RWPE2 (cell line): ENCODE data around the gene SVIL.
"Not testable (repeated sequence)": the region's sequence is repeated elsewhere in the genome, so short reads cannot be mapped to it uniquely, and the experiment has no call there.

Experiments
- ATAC-seq: fragments of 200-7000 bp; cut with Tn5 transposase; 3 replicates; pipeline ENCODE4 v1.9.1; 2021; ENCODE audit warnings: low read depth
- DNase-seq: peaks from one replicate; pipeline ENCODE4 v3.0.0-alpha.2; 2020; ENCODE audit warnings: low spot score
- H3K27ac ChIP-seq: fragments of 450-650 bp; 2 replicates; pipeline ENCODE4 v1.5.1; 2017; ENCODE audit warnings: mild to moderate bottlenecking; ENCODE audit not compliant: poor library complexity, severe bottlenecking
- H3K27me3 ChIP-seq: fragments of 250-450 bp; sonication (Bioruptor Pico); 2 replicates; pipeline ENCODE4 v1.5.1; 2021; ENCODE audit warnings: mild to moderate bottlenecking, moderate library complexity; ENCODE audit not compliant: insufficient read depth, poor library complexity, severe bottlenecking
- H3K36me3 ChIP-seq: fragments of 250-450 bp; sonication (Bioruptor Pico); 2 replicates; pipeline ENCODE4 v1.5.1; 2020; ENCODE audit warnings: low read depth, mild to moderate bottlenecking, moderate library complexity
- H3K4me1 ChIP-seq: fragments of 250-450 bp; sonication (Bioruptor Pico); 2 replicates; pipeline ENCODE4 v1.5.1; 2021; ENCODE audit warnings: mild to moderate bottlenecking, moderate library complexity; ENCODE audit not compliant: insufficient read depth, poor library complexity, severe bottlenecking
- H3K4me3 ChIP-seq: fragments of 250-450 bp; sonication (Bioruptor Pico); 2 replicates; pipeline ENCODE4 v1.5.1; 2021; ENCODE audit warnings: mild to moderate bottlenecking, moderate library complexity; ENCODE audit not compliant: severe bottlenecking
- H3K9me3 ChIP-seq: fragments of 250-450 bp; sonication (Bioruptor Pico); 2 replicates; pipeline ENCODE4 v1.5.1; 2021; ENCODE audit warnings: mild to moderate bottlenecking, moderate library complexity; ENCODE audit not compliant: severe bottlenecking
- TF ChIP-seq, protein P1 (sequence below): fragments of 450-650 bp; IDR thresholded peaks from one replicate; pipeline ENCODE4 v1.5.1; 2017; ENCODE audit warnings: mild to moderate bottlenecking, moderate library complexity; ENCODE audit not compliant: poor library complexity, severe bottlenecking

SVIL gene

DNA sequence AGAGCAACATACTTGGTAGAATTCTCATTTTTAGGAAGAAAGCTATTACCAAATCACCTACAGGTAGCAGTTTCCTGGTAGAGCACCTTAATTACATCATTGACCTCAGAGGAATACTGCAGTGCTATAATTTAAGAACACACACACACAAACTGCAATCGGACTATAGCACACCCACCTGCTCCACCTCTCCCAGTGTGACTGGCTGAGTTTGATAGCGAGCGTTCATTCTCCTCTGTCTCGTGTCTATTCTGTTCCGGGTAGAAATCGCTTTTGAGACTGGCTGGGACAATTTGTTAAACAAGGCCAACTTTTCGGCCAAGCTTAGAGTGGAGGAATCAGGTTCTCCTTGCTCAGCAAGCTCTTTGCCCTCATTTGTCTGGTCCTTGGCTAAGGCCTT lies 110.5 kb downstream of the SVIL start:
- H3K4me1 ChIP-seq: no peaks in the 10 kb centered on the region
- H3K36me3 ChIP-seq: peaks cover 26% of the 10 kb centered on the region
- DNase-seq: no peak
- TF ChIP-seq, protein P1, sequence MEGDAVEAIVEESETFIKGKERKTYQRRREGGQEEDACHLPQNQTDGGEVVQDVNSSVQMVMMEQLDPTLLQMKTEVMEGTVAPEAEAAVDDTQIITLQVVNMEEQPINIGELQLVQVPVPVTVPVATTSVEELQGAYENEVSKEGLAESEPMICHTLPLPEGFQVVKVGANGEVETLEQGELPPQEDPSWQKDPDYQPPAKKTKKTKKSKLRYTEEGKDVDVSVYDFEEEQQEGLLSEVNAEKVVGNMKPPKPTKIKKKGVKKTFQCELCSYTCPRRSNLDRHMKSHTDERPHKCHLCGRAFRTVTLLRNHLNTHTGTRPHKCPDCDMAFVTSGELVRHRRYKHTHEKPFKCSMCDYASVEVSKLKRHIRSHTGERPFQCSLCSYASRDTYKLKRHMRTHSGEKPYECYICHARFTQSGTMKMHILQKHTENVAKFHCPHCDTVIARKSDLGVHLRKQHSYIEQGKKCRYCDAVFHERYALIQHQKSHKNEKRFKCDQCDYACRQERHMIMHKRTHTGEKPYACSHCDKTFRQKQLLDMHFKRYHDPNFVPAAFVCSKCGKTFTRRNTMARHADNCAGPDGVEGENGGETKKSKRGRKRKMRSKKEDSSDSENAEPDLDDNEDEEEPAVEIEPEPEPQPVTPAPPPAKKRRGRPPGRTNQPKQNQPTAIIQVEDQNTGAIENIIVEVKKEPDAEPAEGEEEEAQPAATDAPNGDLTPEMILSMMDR: no peak
- no peaks in the 10 kb centered on the region for H3K9me3 ChIP-seq
- no peak for ATAC-seq
- no peak overlapping the region for H3K4me3 ChIP-seq
- no peak overlapping the region for H3K27ac ChIP-seq
- no peaks in the 10 kb centered on the region for H3K27me3 ChIP-seq

DNA sequence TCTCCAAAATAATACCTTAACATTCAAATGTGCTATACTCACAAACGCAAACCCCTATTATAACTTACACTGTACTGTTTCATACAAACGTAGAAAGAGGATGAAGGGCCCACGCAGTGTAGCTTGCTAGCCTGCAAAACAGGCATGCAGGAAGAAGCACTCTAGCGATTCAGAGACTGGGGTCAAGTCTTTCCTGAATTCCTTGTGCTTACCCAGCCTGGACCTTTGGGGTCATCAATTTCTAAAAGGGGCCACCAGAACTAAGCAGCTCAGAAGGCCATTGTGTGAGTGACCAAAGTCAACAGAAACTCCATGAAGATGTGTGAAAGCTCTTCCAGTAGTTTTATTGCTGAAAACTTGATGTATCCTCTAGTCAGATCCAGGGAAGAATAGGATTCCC lies 111.9 kb downstream of the SVIL start:
- no peaks in the 10 kb centered on the region for H3K27me3 ChIP-seq
- H3K36me3 ChIP-seq: peaks cover 31% of the 10 kb centered on the region

DNA sequence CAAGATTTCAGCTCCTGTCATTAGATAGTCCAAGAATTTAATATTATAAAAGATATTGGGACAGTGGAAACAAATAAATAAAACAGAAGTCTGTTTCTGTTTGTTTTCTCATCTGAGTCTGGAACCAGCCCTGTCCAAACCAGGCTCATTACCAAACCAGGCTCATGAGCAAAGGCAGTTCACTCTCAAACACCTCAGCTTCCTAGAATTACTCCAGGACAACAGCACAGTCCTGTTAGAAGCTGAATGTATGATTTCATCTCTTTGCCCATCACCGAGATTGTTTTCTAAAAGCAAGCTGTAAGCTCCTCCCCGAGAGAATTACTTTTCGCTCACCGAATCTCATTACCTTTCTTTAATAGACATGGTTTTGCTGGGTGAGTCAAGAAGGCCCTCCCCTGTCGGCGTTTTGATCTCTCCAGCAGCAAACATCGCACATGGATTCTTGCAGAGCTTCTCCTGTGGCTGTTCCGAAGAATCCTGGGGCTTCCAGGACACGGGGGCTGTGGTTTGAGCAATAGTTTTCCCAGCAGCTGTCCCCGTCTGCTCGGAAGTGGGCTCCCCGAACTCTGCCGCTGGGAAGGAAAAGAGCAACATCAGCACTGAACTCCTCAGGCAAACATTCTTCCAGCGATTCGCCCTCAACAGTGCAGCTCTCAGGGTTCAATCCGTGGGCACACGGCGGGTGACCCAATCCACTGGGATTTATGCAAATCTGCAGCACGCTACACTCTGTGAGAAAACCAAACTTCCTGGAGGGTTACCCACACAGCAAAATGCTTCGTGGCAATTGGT lies 112.5 kb downstream of the SVIL start:
- Histone ChIP-seq H3K27ac (no peak overlapping the region), H3K36me3 (peaks cover 33% of the 10 kb centered on the region), H3K27me3 (no peaks in the 10 kb centered on the region), H3K9me3 (no peaks in the 10 kb centered on the region), H3K4me1 (no peaks in the 10 kb centered on the region), H3K4me3 (no peak overlapping the region)
- ATAC-seq (no peak), DNase-seq (no peak)
- TF ChIP-seq, protein P1: no peak

More for the DNA sequence above, 111.9 kb downstream of the SVIL start:
- Histone ChIP-seq H3K9me3 (no peaks in the 10 kb centered on the region), H3K4me3 (no peak overlapping the region), H3K27ac (no peak overlapping the region), H3K4me1 (no peaks in the 10 kb centered on the region)
- ATAC-seq: no peak
- no peak for DNase-seq
- TF ChIP-seq, protein P1: no peak

DNA sequence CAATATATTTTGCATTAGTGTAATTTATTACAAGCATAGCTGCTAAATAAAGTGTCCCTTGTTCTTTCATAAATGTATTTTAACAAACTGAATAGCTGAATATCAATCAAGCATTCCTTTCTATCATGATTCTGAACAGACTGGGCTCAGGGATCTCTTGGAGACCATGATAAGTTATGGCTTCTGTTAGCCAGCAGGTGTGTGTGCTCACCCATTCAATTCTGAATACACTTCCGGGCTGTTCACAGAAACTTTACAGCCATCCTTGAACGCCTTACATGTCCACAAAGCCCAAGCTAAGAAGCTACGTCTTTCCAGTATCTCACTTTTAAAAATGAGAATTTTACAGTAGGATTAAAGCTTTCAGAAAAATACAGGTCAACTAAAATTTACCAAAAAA lies 115.1 kb downstream of the SVIL start:
- no peak for ATAC-seq
- Histone ChIP-seq H3K36me3 (peaks cover 29% of the 10 kb centered on the region), H3K4me3 (no peak overlapping the region), H3K9me3 (no peaks in the 10 kb centered on the region), H3K27ac (no peak overlapping the region), H3K4me1 (no peaks in the 10 kb centered on the region), H3K27me3 (no peaks in the 10 kb centered on the region)
- no peak for DNase-seq
- TF ChIP-seq, protein P1: no peak

DNA sequence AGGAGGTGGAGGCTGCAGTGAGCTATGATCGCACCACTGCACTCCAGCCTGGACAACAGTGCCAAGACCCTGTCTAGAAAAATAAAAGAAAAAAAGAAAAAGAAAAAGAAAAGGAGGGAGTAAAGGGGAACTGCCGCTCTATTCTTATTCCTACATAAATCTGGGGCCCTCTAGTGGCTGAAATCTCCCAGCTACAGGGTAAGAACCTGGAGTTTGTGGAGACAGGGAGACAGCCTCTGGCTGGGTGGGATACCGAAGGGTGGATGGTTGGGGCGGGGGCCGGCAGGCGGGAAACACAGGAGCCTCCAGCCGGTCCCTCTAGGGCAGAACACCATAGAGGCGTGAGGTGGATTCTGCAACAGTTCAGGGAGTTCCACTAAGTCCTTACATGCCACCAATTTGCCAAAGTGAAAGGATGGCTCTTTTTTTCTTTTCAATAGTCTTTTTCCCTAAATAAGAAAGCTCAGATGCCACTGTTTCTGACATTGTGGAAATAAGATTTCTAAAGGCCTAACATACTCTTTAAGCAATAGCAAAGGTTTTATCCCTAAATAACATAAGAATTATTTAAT lies 117.3 kb downstream of the SVIL start:
- Histone ChIP-seq H3K36me3 (peaks cover 23% of the 10 kb centered on the region), H3K4me1 (no peaks in the 10 kb centered on the region), H3K4me3 (no peak overlapping the region), H3K27ac (no peak overlapping the region), H3K9me3 (no peaks in the 10 kb centered on the region), H3K27me3 (no peaks in the 10 kb centered on the region)
- TF ChIP-seq, protein P1: peak; percentile 72
- 0 out of 3 replicates have a peak, but pooled peaks have one; percentile 44 for ATAC-seq
- DNase-seq: no peak

DNA sequence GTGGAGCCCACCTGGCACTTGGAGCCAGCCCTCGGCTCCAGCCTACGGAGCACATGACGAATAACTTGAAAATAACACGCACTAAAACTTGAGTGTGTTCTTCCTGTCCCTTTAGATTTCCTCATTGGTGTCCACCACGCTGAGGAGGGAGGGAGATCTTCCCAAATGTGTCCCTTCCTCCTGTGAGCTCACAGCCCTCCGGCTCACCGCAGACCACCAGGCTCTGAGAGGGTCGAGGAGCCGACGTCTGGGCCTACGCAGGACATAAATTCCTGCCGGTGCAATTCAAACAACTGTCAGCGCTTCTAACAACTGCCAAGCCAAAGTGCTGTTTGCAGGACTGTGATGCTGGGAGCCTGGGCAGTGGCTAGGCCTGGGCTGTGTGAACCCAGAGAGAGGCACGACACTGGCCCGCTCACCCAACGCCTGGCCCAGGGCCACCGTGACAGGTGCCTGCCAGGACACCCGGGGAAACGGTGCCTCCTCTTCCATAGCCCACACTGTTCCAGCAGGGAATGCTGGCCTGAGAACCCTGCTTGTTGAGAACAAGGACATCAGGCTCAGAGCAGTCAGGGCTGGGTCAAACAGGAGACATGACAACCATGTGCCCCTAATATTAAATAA lies 118.3 kb downstream of the SVIL start:
- H3K4me1 ChIP-seq, H3K9me3 ChIP-seq, ATAC-seq, H3K27ac ChIP-seq, H3K27me3 ChIP-seq, H3K4me3 ChIP-seq, DNase-seq: not testable (repeated sequence)
- H3K36me3 ChIP-seq: peaks cover 20% of the 10 kb centered on the region

DNA sequence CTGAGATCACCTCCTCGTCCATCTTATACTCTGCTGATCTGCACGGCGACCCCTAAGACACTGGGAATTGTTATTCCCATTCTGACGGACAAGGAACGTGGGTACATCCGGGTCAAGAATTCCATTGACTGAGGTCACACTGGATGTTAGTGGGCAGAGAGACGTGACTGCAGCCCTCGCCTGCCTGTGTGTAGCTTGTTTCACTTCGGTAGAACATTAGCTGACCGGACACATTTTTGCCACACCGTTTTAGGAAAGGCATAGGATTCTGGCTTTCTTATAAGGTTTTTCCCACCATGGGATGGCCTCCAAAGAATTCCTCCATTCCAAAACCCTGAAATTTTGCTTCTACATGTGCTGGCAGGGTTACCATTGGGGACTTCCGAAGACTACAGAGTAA lies 118.9 kb downstream of the SVIL start:
- not testable (repeated sequence) for DNase-seq, ATAC-seq, H3K27me3 ChIP-seq, H3K27ac ChIP-seq, H3K4me1 ChIP-seq, H3K4me3 ChIP-seq, H3K9me3 ChIP-seq
- peaks cover 19% of the 10 kb centered on the region for H3K36me3 ChIP-seq
